ENCODE results near the gene CACNB1.

The CACNB1 gene

GRCh38 chr17:39239640-39240314 is 42.3 kb upstream of the CACNB1 start:
- Histone ChIP-seq H3K36me3 (replicated peaks; ENCODE audit: insufficient read depth, low read length) (no peaks in the 10 kb centered on the region), H3K4me1 (ENCODE audit: low read length) (0 out of 2 replicates have a peak, but pooled peaks cover 4% of the 10 kb centered on the region), H3K4me2 (ENCODE audit: low read depth, low read length) (peak overlapping the region; percentile 35; the same call in 1 of the 2 replicates), H4K20me1 (ENCODE audit: insufficient read depth, low read length) (no peaks in the 10 kb centered on the region), H3K79me2 (ENCODE audit: low read length) (no peaks in the 10 kb centered on the region), H3K9ac (ENCODE audit: low read length) (no peak overlapping the region), H3K27me3 (replicated peaks; ENCODE audit: insufficient read depth, low read length) (no peaks in the 10 kb centered on the region), H3F3A (ENCODE audit: insufficient read depth, low read length) (no peaks in the 10 kb centered on the region), H3K9me3 (replicated peaks; ENCODE audit: insufficient read depth, low read length) (no peaks in the 10 kb centered on the region), H3K9me2 (replicated peaks; ENCODE audit: insufficient read depth, low read length) (no peaks in the 10 kb centered on the region), H3K27ac (ENCODE audit: low read length) (no peak overlapping the region), H2AFZ (ENCODE audit: low read length) (peak overlapping the region; percentile 39), H3K4me3 (ENCODE audit: low read length) (no peak overlapping the region)
- DNase-seq: peak; percentile 84
- TF ChIP-seq CTCF (IDR thresholded peaks at IDR 0.05; ENCODE audit: low read length): peak; percentile 86
- TF ChIP-seq EZH2 (optimal IDR thresholded peaks at IDR 0.05; ENCODE audit: low read depth, low read length): no peak

- Histone ChIP-seq H3K9ac (ENCODE audit: low read length) (no peak overlapping the region), H2AFZ (ENCODE audit: low read length) (no peak overlapping the region), H4K20me1 (ENCODE audit: insufficient read depth, low read length) (no peaks in the 10 kb centered on the region), H3K27ac (ENCODE audit: low read length) (no peak overlapping the region), H3K27me3 (replicated peaks; ENCODE audit: insufficient read depth, low read length) (no peaks in the 10 kb centered on the region), H3K4me3 (ENCODE audit: low read length) (no peak overlapping the region), H3K9me2 (replicated peaks; ENCODE audit: insufficient read depth, low read length) (no peaks in the 10 kb centered on the region), H3K9me3 (replicated peaks; ENCODE audit: insufficient read depth, low read length) (no peaks in the 10 kb centered on the region), H3K79me2 (ENCODE audit: low read length) (no peaks in the 10 kb centered on the region), H3F3A (ENCODE audit: insufficient read depth, low read length) (no peaks in the 10 kb centered on the region), H3K4me1 (ENCODE audit: low read length) (0 out of 2 replicates have a peak, but pooled peaks cover 4% of the 10 kb centered on the region), H3K4me2 (ENCODE audit: low read depth, low read length) (no peak overlapping the region), H3K36me3 (replicated peaks; ENCODE audit: insufficient read depth, low read length) (no peaks in the 10 kb centered on the region)
- DNase-seq: no peak
- TF ChIP-seq EZH2phosphoT487 (IDR thresholded peaks at IDR 0.05; ENCODE audit: low read length) (no peak), EZH2 (optimal IDR thresholded peaks at IDR 0.05; ENCODE audit: low read depth, low read length) (no peak), CTCF (IDR thresholded peaks at IDR 0.05; ENCODE audit: low read length) (no peak)
Measured at GRCh38 chr17:39238311-39238972, 41.0 kb upstream of the CACNB1 start.

GRCh38 chr17:39237586-39237985 is 40.1 kb upstream of the CACNB1 start:
- no peaks in the 10 kb centered on the region for H3F3A ChIP-seq (ENCODE audit: insufficient read depth, low read length)
- no peaks in the 10 kb centered on the region for H4K20me1 ChIP-seq (ENCODE audit: insufficient read depth, low read length)
- no peak overlapping the region for H3K4me2 ChIP-seq (ENCODE audit: low read depth, low read length)
- H3K27me3 ChIP-seq (replicated peaks; ENCODE audit: insufficient read depth, low read length): peaks cover 5% of the 10 kb centered on the region; the same call in 1 of the 2 replicates
- H3K9me2 ChIP-seq (replicated peaks; ENCODE audit: insufficient read depth, low read length): no peaks in the 10 kb centered on the region
- H2AFZ ChIP-seq (ENCODE audit: low read length): no peak overlapping the region
- no peaks in the 10 kb centered on the region for H3K36me3 ChIP-seq (replicated peaks; ENCODE audit: insufficient read depth, low read length)
- H3K79me2 ChIP-seq (ENCODE audit: low read length): no peaks in the 10 kb centered on the region
- H3K9ac ChIP-seq (ENCODE audit: low read length): no peak overlapping the region
- 0 out of 2 replicates have a peak, but pooled peaks cover 4% of the 10 kb centered on the region for H3K4me1 ChIP-seq (ENCODE audit: low read length)
- DNase-seq: no peak
- H3K4me3 ChIP-seq (ENCODE audit: low read length): no peak overlapping the region
- H3K9me3 ChIP-seq (replicated peaks; ENCODE audit: insufficient read depth, low read length): no peaks in the 10 kb centered on the region
- no peak overlapping the region for H3K27ac ChIP-seq (ENCODE audit: low read length)
- TF ChIP-seq CTCF (IDR thresholded peaks at IDR 0.05; ENCODE audit: low read length): no peak
- TF ChIP-seq EZH2phosphoT487 (IDR thresholded peaks at IDR 0.05; ENCODE audit: low read length): no peak
- no peak for TF ChIP-seq EZH2 (optimal IDR thresholded peaks at IDR 0.05; ENCODE audit: low read depth, low read length)
